HEK293 (cell line): Measurements from ENCODE around the gene HNRNPM.

Experiments
- CTCF ChIP-seq: fragments of 450-650 bp; formaldehyde crosslinking; IDR thresholded peaks from 2 replicates; pipeline ENCODE4 v1.5.1; 2016; ENCODE audit warnings: missing biosample characterization, missing genetic modification characterization
- HOXA7 ChIP-seq: sonication (generic); formaldehyde crosslinking; IDR thresholded peaks from 2 replicates; pipeline ENCODE4 v1.8.1; 2022; ENCODE audit warnings: missing genetic modification reagents, borderline replicate concordance
- KLF9 ChIP-seq: fragments of 450-650 bp; formaldehyde crosslinking; IDR thresholded peaks from 2 replicates; pipeline ENCODE4 v1.5.1; 2016; ENCODE audit warnings: missing biosample characterization, missing genetic modification characterization, low read depth
- PATZ1 ChIP-seq: fragments of 450-650 bp; formaldehyde crosslinking; IDR thresholded peaks from 2 replicates; pipeline ENCODE4 v1.5.1; 2016; ENCODE audit warnings: missing biosample characterization, missing genetic modification characterization
- ZBTB17 ChIP-seq: fragments of 450-650 bp; formaldehyde crosslinking; IDR thresholded peaks from 2 replicates; pipeline ENCODE4 v1.5.1; 2016; ENCODE audit warnings: missing biosample characterization, missing genetic modification characterization
- ZBTB21 ChIP-seq: fragments of 450-650 bp; formaldehyde crosslinking; IDR thresholded peaks from 2 replicates; pipeline ENCODE4 v1.5.1; 2017; ENCODE audit warnings: missing biosample characterization, missing genetic modification characterization
- ZBTB48 ChIP-seq: fragments of 450-650 bp; formaldehyde crosslinking; IDR thresholded peaks from 2 replicates; pipeline ENCODE4 v1.5.1; 2016; ENCODE audit warnings: missing biosample characterization, missing genetic modification characterization
- ZNF114 ChIP-seq: fragments of 450-650 bp; formaldehyde crosslinking; IDR thresholded peaks from 2 replicates; pipeline ENCODE4 v1.5.0; 2017; ENCODE audit warnings: missing biosample characterization, missing genetic modification characterization
- ZNF169 ChIP-seq: fragments of 450-650 bp; formaldehyde crosslinking; IDR thresholded peaks from 2 replicates; pipeline ENCODE4 v1.5.1; 2016; ENCODE audit warnings: missing biosample characterization, missing genetic modification characterization
- ZNF239 ChIP-seq: fragments of 450-650 bp; formaldehyde crosslinking; IDR thresholded peaks from 2 replicates; pipeline ENCODE4 v1.5.1; 2016; ENCODE audit warnings: missing biosample characterization, missing genetic modification characterization
- ZNF354C ChIP-seq: fragments of 450-650 bp; formaldehyde crosslinking; IDR thresholded peaks from 2 replicates; pipeline ENCODE4 v1.5.1; 2016; ENCODE audit warnings: missing biosample characterization, missing genetic modification characterization, low read depth, borderline replicate concordance
- ZNF449 ChIP-seq: fragments of 450-650 bp; formaldehyde crosslinking; IDR thresholded peaks from 2 replicates; pipeline ENCODE4 v1.5.1; 2017; ENCODE audit warnings: missing biosample characterization, mild to moderate bottlenecking, missing genetic modification characterization, moderate library complexity
- ZNF473 ChIP-seq: fragments of 450-650 bp; formaldehyde crosslinking; IDR thresholded peaks from 2 replicates; pipeline ENCODE4 v1.5.1; 2017; ENCODE audit warnings: missing biosample characterization, missing genetic modification characterization
- ZNF571 ChIP-seq: fragments of 450-650 bp; formaldehyde crosslinking; IDR thresholded peaks from 2 replicates; pipeline ENCODE4 v1.5.0; 2017; ENCODE audit warnings: missing biosample characterization, missing genetic modification characterization
- ZNF701 ChIP-seq: fragments of 450-650 bp; formaldehyde crosslinking; IDR thresholded peaks from 2 replicates; pipeline ENCODE4 v1.5.1; 2016; ENCODE audit warnings: missing biosample characterization, missing genetic modification characterization
- ZNF785 ChIP-seq: fragments of 450-650 bp; formaldehyde crosslinking; IDR thresholded peaks from 2 replicates; pipeline ENCODE4 v1.5.1; 2016; ENCODE audit warnings: missing biosample characterization, missing genetic modification characterization
- TF ChIP-seq, protein P1 (sequence below): fragments of 450-650 bp; formaldehyde crosslinking; IDR thresholded peaks from 2 replicates; pipeline ENCODE4 v1.5.1; 2016; ENCODE audit warnings: missing biosample characterization, missing genetic modification characterization
- TF ChIP-seq, protein P2 (sequence below): fragments of 450-650 bp; formaldehyde crosslinking; IDR thresholded peaks from 2 replicates; pipeline ENCODE4 v1.5.1; 2016; ENCODE audit warnings: missing biosample characterization, missing genetic modification characterization
- TF ChIP-seq, protein P3 (sequence below): sonication (generic); formaldehyde crosslinking; IDR thresholded peaks from 2 replicates; pipeline ENCODE4 v1.8.1; 2022; ENCODE audit warnings: mild to moderate bottlenecking, moderate library complexity, missing genetic modification reagents
- TF ChIP-seq, protein P4 (sequence below): fragments of 450-650 bp; formaldehyde crosslinking; IDR thresholded peaks from 2 replicates; pipeline ENCODE4 v1.5.1; 2016; ENCODE audit warnings: missing biosample characterization, missing genetic modification characterization, borderline replicate concordance
- TF ChIP-seq, protein P5 (sequence below): fragments of 450-650 bp; formaldehyde crosslinking; optimal IDR thresholded peaks from 2 replicates; pipeline ENCODE3; 2016; ENCODE audit warnings: missing biosample characterization, mild to moderate bottlenecking, missing genetic modification characterization

HNRNPM gene

DNA sequence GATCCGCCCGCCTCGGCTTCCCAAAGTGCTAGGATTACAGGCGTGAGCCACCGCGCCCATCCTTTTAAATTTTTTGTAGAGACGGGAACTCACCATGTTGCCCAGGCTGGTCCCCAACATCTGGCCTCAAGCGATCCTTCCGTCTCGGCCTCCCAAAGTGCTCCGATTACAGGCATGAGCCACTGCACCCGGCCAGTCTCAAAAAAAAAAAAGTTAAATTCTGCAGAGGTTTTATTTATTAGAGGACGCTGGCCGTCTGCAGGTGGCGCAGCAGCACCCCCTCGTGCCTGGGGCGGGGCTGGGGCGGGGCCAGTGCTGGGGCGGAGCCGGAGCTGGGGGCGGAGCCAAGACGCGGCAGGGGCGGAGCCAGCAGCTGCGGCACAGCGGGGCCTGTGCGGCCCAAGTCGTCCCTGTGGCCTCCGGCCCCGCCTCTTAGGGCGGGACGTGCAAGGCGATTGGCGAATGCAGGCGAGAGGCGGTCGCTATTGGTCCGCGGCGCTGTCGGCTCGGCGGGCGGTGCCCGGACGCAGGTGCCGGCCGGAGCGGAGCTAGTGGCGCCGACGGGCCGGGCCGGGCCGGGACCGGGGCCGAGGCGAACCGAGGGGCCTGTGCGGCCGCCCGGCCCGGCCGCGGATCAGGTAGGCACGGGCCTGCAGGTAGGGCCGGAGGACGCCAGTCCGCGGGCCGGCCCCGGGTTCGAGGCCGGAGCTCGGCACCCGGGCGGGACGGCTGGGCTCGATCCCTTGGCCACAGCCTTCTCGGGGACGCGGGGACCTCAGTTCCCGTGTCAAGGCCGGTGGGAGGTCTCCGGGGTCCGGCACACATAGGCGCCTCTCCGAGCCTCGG, 31.8 kb upstream of the HNRNPM start, which contains the start of gene MARCHF2 (continued):
- TF ChIP-seq KLF9 (tag by site-specific recombination) (peak; percentile 42; the same call in 1 of the 2 replicates), ZNF571 (no peak), ZNF169 (tag by site-specific recombination) (no peak), ZNF473 (no peak), ZBTB21 (tag by site-specific recombination) (no peak), ZNF114 (tag by site-specific recombination) (no peak), ZNF354C (tag by site-specific recombination) (no peak), ZNF449 (tag by site-specific recombination) (no peak), ZNF701 (tag by site-specific recombination) (no peak), ZNF239 (tag by site-specific recombination) (no peak), HOXA7 (CRISPR knock-in tag) (no peak), ZBTB17 (tag by site-specific recombination) (0 out of 2 replicates have a peak, but pooled peaks have one; percentile 16), CTCF (tag by site-specific recombination) (peak; percentile 42), ZNF785 (tag by site-specific recombination) (no peak), PATZ1 (tag by site-specific recombination) (peak; percentile 40; the same call in 1 of the 2 replicates), ZBTB48 (tag by site-specific recombination) (no peak)
- TF ChIP-seq, protein P1, sequence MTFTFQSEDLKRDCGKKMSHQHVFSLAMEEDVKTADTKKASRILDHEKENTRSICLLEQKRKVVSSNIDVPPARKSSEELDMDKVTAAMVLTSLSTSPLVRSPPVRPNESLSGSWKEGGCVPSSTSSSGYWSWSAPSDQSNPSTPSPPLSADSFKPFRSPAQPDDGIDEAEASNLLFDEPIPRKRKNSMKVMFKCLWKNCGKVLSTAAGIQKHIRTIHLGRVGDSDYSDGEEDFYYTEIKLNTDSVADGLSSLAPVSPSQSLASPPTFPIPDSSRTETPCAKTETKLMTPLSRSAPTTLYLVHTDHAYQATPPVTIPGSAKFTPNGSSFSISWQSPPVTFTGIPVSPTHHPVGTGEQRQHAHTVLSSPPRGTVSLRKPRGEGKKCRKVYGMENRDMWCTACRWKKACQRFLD (tag by site-specific recombination): no peak
- TF ChIP-seq, protein P2, sequence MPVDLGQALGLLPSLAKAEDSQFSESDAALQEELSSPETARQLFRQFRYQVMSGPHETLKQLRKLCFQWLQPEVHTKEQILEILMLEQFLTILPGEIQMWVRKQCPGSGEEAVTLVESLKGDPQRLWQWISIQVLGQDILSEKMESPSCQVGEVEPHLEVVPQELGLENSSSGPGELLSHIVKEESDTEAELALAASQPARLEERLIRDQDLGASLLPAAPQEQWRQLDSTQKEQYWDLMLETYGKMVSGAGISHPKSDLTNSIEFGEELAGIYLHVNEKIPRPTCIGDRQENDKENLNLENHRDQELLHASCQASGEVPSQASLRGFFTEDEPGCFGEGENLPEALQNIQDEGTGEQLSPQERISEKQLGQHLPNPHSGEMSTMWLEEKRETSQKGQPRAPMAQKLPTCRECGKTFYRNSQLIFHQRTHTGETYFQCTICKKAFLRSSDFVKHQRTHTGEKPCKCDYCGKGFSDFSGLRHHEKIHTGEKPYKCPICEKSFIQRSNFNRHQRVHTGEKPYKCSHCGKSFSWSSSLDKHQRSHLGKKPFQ (tag by site-specific recombination): no peak
- TF ChIP-seq, protein P3, sequence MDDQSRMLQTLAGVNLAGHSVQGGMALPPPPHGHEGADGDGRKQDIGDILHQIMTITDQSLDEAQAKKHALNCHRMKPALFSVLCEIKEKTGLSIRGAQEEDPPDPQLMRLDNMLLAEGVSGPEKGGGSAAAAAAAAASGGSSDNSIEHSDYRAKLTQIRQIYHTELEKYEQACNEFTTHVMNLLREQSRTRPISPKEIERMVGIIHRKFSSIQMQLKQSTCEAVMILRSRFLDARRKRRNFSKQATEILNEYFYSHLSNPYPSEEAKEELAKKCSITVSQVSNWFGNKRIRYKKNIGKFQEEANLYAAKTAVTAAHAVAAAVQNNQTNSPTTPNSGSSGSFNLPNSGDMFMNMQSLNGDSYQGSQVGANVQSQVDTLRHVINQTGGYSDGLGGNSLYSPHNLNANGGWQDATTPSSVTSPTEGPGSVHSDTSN (CRISPR knock-in tag): peak; percentile 90
- TF ChIP-seq, protein P4, sequence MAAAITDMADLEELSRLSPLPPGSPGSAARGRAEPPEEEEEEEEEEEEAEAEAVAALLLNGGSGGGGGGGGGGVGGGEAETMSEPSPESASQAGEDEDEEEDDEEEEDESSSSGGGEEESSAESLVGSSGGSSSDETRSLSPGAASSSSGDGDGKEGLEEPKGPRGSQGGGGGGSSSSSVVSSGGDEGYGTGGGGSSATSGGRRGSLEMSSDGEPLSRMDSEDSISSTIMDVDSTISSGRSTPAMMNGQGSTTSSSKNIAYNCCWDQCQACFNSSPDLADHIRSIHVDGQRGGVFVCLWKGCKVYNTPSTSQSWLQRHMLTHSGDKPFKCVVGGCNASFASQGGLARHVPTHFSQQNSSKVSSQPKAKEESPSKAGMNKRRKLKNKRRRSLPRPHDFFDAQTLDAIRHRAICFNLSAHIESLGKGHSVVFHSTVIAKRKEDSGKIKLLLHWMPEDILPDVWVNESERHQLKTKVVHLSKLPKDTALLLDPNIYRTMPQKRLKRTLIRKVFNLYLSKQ (tag by site-specific recombination): no peak
- TF ChIP-seq, protein P5, sequence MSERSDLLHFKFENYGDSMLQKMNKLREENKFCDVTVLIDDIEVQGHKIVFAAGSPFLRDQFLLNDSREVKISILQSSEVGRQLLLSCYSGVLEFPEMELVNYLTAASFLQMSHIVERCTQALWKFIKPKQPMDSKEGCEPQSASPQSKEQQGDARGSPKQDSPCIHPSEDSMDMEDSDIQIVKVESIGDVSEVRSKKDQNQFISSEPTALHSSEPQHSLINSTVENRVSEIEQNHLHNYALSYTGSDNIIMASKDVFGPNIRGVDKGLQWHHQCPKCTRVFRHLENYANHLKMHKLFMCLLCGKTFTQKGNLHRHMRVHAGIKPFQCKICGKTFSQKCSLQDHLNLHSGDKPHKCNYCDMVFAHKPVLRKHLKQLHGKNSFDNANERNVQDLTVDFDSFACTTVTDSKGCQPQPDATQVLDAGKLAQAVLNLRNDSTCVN: peak; percentile 37
